Activated CD4-positive, alpha-beta T cell treated with anti-CD3 and anti-CD28 coated beads for 48 hours (primary cell): ENCODE measurements around the gene SPR.
"Not testable (repeated sequence)": the region's sequence is repeated elsewhere in the genome, so short reads cannot be mapped to it uniquely, and the experiment has no call there.

Experiments
- DNase-seq: peaks from one replicate; pipeline ENCODE4 v3.0.0-alpha.2; 2020

SPR gene

DNA sequence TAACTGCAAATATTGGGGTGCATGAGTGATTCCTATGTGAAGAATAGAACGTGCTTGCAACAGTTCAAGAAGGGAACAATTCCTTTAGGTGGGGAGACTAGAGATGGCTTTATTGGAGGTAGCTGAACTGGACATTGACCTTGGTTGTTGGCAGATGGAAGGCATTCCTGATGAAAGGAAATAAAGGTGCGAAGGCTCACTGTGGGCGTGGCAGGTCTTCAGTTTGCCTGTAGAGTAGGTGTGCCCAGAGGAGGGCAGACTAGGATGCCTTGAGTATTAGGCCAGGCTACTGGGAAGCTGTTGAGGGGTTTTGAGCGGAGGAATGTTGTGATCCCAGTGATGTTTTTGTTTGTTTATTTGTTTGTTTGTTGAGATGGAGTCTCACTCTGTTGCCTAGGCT is 2.8 kb downstream of the SPR start:
- no peak for DNase-seq

DNA sequence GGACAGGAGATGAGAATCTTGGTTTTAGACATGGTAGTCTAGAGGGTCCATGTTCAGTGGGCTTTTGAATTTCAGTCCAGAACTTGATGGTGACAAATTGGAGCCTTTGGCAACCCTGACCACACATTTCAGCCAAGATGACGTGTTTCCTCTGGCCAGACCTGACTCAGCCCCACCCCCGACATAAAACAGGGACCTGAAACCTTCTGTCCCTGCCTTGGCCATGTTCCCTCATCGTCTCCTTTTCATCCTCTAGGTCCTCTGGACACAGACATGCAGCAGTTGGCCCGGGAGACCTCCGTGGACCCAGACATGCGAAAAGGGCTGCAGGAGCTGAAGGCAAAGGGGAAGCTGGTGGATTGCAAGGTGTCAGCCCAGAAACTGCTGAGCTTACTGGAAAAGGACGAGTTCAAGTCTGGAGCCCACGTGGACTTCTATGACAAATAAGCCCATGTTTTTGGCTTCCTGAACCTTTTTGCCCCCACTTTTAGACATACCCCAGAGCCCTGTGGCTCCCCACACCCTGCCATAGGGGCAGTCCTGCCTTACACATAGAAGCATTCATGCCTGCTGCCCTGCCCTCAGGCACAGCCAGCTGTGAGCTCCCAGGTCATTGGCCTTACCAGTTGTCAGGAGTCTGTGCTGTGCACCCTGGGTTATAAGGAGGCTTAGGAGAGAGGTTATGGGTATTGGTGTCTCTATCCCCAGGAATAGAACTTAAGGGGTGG is 4.0 kb downstream of the SPR start:
- no peak for DNase-seq

DNA sequence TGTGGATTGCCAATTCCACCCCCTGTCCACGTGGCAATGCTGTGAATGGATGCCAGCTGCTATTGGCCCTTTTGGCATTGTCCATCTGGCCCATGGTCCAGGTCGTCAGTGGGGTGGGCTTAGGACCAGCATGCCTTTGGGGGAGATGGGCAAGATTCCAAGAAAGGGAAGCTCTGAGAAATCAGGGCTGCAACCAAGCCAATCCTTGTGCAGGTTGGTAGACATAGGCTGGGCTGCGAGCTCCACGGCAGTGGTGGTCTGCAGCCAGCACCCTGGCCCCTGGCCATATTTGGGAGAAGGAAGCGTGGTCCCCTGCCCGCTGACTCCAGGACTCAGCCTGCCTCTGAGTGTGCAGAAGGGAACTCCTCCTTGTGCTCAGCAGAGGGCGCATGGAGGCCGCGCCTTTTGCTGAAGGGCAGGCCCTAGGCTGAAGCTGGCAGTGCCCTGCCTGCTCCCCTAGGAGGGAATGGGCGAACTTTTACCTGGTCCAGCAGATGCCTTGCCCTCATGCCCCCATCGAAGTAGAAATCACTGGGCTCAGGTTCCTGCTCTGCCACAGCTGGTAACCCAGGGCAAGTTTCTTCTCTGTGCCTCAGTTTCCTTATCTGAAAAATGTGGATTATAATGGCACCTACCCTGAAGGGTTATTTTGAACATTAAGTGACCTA is 5.4 kb downstream of the SPR start:
- DNase-seq, result peak; percentile 75

DNA sequence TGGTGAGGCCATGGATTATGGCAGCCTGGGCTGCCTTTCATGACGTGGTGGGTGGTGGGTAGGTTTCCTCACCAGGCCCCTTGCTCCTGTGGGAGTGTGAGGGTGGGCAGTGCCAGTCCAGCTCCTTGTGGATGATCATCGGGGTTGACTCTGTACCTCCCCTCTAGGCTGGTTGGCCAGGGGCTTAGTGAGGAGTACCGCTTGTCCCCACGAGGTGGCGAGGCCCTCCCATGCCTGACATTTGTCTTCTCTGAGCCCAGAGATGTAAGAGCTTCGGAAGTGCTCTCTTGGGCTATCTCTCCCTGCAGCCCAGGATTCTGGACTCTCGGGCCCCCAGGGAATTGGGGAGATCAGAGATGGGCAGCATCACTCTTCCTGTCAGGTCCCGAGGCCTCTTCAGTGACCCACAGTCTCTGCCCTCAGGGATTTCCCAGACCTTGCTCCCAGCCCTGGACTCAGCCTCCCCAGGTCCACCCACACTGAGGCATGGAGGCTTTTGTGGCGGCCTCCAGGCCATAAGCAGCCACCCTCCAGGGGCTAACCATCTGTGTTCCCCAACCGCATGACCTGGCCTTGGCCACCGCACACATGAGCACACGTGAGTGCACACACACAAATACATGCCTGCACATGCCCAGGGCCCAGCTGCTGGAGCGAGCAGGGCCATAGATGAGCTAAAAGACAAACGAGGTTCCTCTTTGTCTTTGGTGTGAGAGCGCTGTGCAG is 6.5 kb downstream of the SPR start:
- peak; percentile 74 for DNase-seq

DNA sequence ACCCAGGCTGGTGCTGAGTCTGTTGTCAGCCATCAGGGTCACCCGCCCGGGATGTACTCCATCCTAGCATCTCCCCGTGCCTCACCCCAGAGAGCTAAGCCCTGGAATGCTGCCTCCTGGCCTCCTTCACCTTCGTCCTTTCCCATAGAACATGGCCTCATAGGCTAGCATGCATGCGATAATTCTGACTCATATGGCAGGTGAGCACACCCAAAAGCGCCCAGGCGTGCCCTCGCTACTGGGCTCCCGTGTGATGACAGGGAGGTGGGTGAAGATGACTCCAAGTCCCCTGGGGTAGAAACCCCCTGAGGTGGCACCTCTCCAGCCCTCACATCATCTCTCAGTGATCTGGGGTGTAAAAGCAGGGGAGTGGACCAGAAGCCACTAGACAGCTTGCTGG is 7.3 kb downstream of the SPR start:
- DNase-seq, result no peak

DNA sequence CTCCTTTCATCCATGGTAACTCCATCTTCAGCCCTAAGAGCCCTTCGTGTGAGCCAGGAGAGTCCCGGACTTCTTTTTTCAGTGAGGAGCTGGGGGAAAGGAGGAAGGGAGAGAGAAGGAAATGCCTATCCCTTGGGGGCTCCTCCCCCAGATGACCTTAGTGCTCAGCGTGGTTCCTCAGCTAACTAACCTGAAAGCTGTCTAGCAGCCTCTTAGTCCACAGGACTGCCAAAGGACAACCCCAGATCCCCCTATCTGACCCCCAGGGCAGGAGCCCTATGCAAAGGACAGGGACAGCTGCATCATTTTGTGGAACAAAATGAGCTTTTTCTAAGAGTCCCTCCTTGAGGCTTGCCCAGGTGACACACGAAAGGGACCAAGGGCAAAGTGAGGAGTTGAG is 7.9 kb downstream of the SPR start:
- DNase-seq, result no peak

DNA sequence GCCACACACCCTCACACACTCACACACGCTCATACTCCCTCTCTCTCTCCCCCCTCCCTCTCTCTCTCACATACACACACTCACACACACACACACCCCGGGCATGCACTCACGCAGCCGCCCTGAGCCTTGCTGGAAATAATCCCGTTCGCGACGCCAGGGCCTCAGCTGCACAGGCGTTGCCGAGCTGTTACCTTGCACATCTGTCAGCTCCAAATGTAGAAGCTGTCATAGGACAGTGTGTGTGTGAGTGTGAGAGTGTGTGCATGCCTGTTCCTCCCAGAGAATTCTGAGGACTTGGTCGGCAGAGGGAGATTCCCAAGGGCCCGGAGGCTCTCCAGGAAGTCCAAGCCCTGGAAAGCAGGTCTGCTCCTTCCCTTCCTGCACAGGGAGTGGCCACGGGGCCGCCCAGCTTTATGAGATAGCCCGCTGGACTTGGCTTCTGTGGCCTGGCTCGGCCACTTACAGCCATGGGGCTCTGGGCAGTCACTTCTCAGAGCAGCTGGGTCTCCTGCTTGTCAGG is 8.6 kb downstream of the SPR start:
- DNase-seq, result no peak

DNA sequence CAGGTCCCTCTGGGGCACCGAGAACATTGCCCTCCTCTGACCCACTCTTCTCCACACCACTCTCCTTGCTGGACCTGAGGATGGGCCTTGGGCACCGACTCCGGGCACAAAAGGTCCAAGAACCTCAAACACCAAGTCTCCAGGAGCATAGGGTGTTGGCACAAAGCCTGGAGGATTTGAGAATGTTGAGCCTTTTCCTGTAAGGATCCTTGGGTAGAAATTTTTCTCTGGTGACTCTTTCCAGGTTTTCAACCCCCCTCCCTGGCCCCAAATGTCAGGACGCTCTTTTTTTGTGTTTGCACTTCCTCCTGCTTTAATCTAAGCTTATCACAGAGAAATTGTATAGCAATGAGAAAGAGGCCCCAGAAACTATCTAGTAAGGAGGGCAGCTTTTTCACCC is 9.2 kb downstream of the SPR start:
- DNase-seq, result no peak

DNA sequence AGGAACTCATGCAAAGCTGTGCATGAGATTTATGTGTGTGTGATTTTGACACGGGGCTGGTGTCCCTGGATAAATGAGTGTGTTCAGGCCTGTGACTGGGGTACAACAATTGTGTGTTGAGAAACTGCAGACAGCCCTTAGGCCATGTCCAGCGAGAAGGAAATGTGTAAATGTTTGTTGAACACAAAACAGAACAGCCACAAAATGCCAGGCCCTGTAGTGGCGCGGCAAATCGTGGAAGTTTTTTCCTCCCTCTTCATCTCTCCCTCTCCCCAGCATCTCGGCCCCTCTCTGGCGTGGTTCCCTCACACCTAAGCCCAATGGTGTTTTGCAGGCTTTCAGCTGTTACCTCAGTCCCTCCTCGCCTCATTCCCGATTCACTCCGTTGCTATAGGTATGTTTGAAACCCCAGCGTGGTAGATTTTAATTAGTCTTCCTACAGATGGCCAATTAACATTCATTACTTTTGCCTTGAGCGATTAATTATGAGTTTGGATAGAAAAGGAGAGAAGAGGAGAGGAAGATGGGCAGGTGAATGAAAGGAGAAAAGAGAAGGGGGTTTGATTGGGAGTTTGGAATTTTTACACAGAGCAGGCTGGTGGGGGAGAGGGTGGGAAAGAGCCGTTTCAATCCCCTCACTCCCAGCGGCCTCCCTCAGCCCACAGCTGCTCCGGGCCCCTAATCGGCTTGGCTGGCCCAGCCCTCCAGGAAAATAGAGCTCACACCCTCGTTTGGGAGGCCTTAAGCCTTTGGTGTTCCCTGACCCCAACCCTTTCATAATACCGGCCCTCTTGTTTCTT is 10.8 kb downstream of the SPR start:
- DNase-seq, result no peak

DNA sequence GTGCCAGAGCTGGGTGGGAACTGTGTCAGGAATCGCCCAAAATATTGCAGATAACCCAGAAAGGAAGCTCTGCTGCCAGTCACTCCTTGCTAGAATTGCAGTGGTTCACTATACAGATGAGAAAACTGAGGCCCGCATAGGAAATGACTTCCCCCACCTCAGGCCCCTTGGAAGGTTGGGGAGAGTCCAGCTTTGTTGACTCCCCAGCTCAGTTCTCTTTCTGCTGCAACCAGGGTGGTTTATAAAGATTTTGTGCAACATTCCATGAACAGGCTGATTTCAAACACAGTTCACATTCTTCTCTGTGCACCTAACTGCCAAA is 11.3 kb downstream of the SPR start:
- no peak for DNase-seq

DNA sequence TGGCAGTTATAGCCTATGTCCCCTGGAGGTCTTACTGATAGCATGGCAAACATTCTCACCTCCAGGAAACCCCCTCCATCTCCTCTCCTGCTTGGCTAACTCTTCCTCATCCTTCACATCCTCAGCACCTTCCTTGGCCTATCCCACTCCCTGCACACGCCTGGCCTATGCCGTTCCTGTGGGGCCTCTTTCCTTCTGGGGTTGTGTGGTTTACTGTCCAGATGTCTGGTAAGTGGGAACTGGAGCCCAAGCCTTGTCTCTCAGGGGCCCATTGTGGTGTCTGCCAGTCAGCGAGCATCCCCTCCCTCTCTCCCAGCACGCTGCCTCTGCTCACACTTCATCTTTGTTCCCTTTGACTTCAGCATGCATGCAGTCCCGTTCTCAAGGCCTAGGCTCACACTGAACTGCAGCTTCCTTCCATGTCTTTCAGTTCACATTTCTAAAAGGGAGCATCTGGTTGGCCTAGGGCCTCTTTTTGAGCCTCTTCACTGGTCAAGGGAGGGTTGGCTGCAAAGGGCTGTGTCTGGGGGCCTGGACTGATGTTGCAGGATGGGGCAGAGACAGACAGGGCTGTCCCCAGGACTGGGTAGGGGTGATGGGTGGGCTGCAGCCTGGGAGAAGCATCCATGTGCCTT is 13.1 kb downstream of the SPR start:
- no peak for DNase-seq

DNA sequence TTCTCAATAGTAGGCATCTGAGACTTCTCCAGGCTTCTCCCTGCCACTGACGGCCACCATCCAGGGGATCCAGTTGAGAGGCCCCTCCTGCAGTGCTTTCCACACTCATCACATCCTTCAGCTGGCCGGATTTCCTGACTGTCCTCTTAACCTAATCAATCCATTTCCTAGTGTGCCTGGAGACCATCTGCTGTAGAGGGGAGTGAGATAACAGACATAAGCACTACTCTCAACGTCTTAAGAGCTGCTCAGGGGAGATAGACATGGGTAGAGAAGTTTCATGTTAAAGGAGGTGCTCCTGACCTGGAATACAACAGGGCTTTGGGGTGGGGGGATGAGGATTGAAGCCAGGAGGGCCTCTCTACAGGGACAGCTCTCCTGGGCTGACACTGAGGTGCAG is 14.2 kb downstream of the SPR start:
- DNase-seq, result no peak

DNA sequence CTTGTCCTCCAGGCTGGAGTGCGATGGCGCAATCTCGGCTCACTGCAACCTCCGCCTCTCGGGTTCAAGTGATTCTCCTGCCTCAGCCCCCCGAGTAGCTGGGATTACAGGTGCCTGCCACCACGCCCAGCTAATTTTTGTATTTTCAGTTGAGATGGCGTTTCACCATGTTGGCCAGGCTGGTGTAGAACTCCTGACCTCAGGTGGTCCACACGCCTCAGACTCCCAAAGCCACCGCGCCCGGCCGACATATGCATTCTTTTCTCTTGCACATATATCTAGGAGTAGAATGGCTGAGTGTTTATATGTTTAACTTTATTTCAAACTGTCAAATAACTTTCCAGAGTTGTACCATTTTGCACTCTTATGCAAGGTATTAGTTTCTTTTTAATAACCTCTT is 20.2 kb downstream of the SPR start:
- DNase-seq, result not testable (repeated sequence)

DNA sequence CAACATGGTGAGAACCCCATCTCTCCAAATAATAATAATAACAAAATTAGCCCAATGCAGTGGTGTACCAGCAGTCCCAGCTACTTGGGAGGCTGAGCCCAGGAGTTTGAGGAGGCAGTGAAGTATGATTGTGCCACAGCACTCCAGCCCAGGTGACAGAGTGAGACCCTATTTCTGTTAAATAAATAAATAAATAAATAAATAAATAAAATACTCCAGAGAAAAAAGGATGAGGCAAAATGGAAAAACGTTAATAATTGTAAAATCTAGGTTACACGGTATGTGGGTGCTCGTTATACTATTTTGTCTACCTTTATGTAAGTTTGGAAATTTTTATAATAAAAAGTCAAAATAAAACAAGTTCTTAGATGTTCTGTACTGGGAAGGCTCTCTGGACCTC is 21.5 kb downstream of the SPR start:
- no peak for DNase-seq

DNA sequence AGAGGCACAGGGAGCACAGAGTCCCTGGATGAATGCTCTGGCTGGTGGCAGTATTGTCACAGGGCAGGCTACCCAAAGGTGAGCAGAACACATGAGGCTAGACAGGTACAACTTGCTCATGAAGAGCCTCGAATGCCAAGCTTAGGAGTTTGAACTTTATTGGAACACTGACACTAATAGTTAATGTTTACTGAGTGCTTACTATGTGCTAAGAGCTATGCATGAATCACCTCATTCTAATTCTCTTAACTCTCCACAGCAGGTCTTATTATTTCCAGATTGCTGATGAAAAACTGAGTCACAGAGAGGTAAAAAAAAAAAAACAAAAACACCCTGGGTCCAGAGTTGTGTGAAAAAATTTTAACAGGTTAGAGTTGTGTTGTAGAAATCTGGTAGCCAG is 24.0 kb downstream of the SPR start:
- DNase-seq, result no peak

DNA sequence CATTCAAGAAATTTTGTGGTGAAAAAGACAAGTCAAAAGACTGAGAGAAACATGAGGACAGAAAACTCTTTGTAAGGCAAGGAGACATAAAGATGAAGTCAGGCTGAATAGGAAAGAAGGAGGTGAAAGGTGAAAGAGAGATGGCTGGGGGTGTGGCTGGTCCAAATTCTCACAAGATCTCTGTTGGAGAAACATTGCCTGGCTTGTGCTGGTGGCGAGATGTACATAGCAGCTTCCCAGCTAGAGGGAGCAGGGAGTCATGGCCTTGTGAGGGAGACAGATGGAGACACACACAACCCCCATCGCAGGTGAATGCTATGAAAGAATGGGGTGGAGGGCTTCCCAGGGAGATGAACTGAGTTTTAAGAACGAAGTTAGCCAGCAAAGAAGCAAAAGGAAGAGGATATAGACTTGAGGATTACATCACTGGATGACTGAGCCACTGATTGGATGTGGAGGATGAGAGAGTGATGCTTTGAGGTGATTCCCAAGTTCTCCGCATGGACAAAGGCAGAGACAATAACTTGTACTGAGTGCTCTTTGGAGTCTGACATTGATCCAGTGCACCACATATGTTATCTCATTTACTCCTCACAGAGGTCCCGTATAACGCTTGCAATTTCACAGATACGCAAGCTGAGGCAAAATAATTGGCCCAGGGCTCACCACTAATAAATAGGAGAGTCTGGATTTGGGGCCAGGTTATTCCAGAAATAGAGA is 26.4 kb downstream of the SPR start:
- no peak for DNase-seq

DNA sequence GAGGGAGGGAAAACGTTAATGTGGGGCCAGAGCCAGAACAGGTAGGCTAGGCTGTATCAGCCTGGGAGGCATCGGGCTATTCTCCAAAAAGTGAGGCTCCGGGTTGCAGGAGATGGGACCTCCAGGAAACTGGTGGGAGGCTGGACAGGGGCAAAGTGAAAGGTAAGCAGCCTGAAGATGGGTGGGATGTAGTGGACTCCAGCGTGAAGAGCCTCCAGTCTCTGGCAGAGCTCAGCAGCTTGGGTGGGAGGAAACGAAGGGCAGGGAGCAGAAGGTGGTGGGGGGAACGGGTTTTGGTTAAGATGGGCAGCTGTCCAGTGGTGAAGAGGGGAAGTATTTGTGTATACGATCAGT is 27.0 kb downstream of the SPR start:
- DNase-seq, result no peak

DNA sequence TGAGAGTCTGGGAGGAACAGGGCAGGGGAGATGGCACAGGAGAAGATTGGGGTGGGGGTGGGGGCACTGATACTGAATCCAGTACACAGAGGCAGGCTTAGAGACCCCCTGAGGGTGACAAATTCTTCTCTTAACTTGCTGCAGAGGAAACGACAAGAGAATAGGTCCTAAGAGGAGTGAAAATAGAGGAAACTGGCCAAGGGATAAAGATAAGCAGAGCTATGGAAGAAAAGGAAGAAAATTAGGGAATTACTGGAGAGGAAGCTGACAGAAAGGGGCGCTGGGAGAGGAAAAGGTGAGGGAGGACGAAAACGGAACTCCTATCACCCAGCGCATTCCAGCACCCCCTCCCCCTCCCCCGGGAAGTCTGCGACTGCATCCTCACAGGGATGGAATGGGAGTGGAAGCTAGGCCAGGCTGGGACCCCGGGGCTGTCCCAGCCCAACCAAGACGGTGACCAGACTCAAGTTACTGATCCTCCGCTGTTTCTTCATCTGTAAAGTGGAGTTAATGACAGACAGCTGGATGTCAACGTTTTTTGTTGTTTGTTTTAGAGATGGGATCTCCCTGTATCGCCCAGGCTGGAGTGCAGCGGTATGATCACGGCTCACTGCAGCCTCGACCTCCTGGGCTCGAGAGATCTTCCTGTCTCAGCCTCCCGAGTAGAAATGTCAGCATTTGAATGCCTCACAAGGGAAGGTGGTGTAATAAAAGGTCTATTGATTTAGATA is 27.5 kb downstream of the SPR start:
- no peak for DNase-seq

DNA sequence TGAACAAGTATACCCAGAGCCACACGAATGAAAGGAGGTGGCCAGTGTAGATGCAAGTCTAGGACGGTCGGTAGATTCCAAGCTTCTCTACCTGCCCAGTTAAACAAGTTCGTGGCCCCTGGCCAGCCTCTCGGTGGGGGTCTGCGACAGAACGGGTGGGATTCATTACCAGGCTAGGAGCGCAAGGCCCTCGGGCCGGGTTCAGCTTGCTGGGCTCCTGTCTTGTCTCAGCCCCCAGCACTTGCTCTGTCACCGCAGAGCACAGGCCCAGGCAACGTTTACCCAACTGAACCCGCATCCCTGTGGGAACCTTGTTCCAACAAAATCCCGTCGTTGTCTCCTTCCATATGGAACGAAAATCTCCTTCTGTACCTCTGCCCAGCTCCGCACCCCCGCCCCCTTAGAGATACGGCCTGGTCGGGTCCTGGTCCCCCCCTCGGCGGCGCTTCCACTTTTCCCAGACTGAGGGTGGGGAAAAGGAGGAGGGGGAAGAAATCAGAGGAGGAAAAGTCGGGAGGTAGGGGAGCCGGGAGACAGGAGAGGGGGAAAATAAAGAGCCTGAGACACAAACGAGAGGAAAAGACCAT is 28.2 kb downstream of the SPR start:
- DNase-seq, result no peak

DNA sequence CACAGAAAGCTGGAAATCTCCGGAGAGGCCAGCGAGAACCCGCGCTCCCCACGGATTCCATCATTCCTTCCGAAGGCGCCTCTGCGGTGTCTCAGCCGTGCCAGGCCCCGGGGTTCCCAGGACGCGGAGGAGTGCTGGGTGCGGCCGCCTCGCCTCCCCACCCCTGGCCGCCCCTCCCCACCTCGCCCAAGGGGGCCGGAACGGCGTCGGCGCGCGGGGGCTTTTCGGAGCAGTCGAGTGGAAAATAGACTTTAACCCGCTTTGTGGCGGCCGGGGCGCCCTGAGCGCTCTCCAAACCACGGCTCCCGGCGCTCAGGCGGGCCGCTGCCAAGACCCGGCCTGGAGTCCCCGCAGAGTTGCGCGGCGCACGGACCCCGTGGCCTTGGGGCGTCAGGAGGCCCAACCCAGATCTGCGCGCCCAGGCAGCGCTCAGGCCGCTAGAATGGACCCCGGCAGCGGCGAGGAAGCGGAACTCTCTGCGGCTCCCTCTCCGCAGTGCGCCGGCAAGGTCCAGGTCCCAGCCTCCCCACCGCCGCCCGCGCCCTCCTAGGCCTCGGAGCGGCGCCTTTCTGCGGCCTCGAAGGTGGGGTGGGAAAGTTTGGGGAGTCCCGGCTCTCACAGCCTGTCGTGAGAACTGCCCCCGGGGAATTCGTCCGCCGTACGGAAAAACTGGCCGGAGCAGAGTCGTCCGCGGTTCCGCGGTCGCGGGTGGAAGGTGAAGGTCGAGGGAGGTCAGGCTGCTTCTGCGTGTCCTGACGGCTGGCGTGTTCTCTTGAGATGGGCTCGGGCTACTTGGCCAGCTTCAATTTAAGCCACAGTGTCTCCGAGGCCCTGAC is 28.9 kb downstream of the SPR start:
- peak; percentile 65 for DNase-seq
